Measurements from ENCODE around the gene KIF21A.

KIF21A gene

GRCh38 chr12:39435531-39435930 lies 7.4 kb downstream of the KIF21A start:
- DNase-seq: no peak

GRCh38 chr12:39431797-39432196 lies 11.1 kb downstream of the KIF21A start:
- no peak for DNase-seq

GRCh38 chr12:39431002-39431796 lies 11.7 kb downstream of the KIF21A start:
- DNase-seq: no peak

- no peak for DNase-seq
Measured at GRCh38 chr12:39429809-39430208, 13.1 kb downstream of the KIF21A start.

- DNase-seq: no peak
Measured at GRCh38 chr12:39427360-39427808, 15.5 kb downstream of the KIF21A start.

GRCh38 chr12:39426636-39427240 lies 16.2 kb downstream of the KIF21A start:
- no peak for DNase-seq

- no peak for DNase-seq
Measured at GRCh38 chr12:39420043-39420442, 22.9 kb downstream of the KIF21A start.

- no peak for DNase-seq
Measured at GRCh38 chr12:39419471-39419870, 23.4 kb downstream of the KIF21A start.

- no peak for DNase-seq
Measured at GRCh38 chr12:39417916-39418315, 25.0 kb downstream of the KIF21A start.

GRCh38 chr12:39413836-39414771 lies 28.8 kb downstream of the KIF21A start:
- no peak for DNase-seq

GRCh38 chr12:39412210-39412609 lies 30.7 kb downstream of the KIF21A start:
- no peak for DNase-seq

- DNase-seq: no peak
Measured at GRCh38 chr12:39406262-39406661, 36.7 kb downstream of the KIF21A start.

- no peak for DNase-seq
Measured at GRCh38 chr12:39405580-39405979, 37.3 kb downstream of the KIF21A start.

GRCh38 chr12:39404000-39404399 lies 38.9 kb downstream of the KIF21A start:
- no peak for DNase-seq

- no peak for DNase-seq
Measured at GRCh38 chr12:39403376-39403775, 39.5 kb downstream of the KIF21A start.

- DNase-seq: no peak
Measured at GRCh38 chr12:39402922-39403321, 40.0 kb downstream of the KIF21A start.

- no peak for DNase-seq
Measured at GRCh38 chr12:39401459-39401858, 41.5 kb downstream of the KIF21A start.

- DNase-seq: no peak
Measured at GRCh38 chr12:39395866-39396265, 47.1 kb downstream of the KIF21A start.

GRCh38 chr12:39393890-39394289 lies 49.0 kb downstream of the KIF21A start:
- no peak for DNase-seq

GRCh38 chr12:39393179-39393578 lies 49.7 kb downstream of the KIF21A start:
- no peak for DNase-seq

GRCh38 chr12:39392154-39392925 lies 50.6 kb downstream of the KIF21A start:
- no peak for DNase-seq

GRCh38 chr12:39390752-39391151 lies 52.2 kb downstream of the KIF21A start:
- DNase-seq: no peak
